Measurements from ENCODE around the gene LYL1.

DNA sequence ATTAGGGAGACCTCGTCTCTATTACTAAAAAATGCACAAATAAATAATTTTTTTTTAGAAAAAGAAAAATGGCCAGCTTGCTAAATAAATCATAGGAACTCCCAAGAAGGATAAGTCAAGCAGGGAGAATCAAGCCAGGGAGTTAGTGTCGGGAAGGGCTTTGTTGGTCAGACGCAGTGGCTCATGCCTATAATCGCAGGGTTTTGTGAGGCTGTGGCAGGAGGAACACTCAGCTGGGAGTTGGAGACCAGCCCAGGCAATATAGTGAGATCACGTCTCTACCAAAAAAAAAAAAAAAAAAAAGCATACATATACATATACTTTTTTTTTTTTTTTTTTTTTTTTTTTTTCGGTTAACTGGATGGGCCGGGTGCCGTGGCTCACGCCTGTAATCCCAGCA lies 24.4 kb upstream of the LYL1 start:
- no peak for TF ChIP-seq NFE2L2 (IDR thresholded peaks at IDR 0.05; ENCODE audit: low read depth, low read length)
- TF ChIP-seq POLR2A (IDR thresholded peaks at IDR 0.05; ENCODE audit: low read depth, low read length) = no peak
- no peak for TF ChIP-seq RFX5 (IDR thresholded peaks at IDR 0.05; ENCODE audit: low read depth, low read length)
